ENCODE measurements around the gene ADRB2. TPM values are rescaled to one million over a fixed set of nuclear protein-coding genes. Genes with fewer than 3 reads are reported as not detected.

Gene ADRB2
- total RNA-seq, 6 experiments from 2014 or later = 2.0 to 4.0 (median 3.7) TPM

DNA sequence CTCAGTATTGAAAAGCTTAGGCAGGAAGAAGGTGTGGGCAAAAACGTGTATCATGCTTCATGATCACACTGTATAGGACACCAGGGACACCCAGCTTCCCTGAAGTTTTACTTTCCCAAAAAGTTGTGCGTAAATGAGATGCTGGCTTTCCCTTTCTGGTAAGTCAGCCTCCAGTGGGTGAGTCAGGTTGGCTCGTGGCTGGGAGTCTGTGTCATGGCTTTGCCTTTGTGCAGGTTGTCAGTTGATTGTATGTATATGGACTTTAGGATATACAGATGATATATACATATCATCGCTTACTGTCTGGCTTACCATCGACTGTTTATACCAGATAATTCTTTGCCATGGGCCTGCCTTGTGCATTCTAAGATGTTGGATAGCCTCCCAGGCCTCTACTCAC, 34.2 kb downstream of the ADRB2 start:
- H3K4me3 Mint-ChIP-seq = no peak overlapping the region
- DNase-seq = no peak
- H3K27me3 Mint-ChIP-seq (ENCODE audit: insufficient read depth) = peaks cover 2% of the 10 kb centered on the region
- H3K9me3 Mint-ChIP-seq = no peaks in the 10 kb centered on the region
- H3K4me1 Mint-ChIP-seq (ENCODE audit: low read depth) = peaks cover 51% of the 10 kb centered on the region
- TF ChIP-seq, protein P1, sequence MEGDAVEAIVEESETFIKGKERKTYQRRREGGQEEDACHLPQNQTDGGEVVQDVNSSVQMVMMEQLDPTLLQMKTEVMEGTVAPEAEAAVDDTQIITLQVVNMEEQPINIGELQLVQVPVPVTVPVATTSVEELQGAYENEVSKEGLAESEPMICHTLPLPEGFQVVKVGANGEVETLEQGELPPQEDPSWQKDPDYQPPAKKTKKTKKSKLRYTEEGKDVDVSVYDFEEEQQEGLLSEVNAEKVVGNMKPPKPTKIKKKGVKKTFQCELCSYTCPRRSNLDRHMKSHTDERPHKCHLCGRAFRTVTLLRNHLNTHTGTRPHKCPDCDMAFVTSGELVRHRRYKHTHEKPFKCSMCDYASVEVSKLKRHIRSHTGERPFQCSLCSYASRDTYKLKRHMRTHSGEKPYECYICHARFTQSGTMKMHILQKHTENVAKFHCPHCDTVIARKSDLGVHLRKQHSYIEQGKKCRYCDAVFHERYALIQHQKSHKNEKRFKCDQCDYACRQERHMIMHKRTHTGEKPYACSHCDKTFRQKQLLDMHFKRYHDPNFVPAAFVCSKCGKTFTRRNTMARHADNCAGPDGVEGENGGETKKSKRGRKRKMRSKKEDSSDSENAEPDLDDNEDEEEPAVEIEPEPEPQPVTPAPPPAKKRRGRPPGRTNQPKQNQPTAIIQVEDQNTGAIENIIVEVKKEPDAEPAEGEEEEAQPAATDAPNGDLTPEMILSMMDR (IDR thresholded peaks at IDR 0.05) = no peak
- no peak overlapping the region for H3K27ac Mint-ChIP-seq
- no peaks in the 10 kb centered on the region; the same call in 1 of the 2 replicates for H3K36me3 Mint-ChIP-seq (ENCODE audit: low read depth)

DNA sequence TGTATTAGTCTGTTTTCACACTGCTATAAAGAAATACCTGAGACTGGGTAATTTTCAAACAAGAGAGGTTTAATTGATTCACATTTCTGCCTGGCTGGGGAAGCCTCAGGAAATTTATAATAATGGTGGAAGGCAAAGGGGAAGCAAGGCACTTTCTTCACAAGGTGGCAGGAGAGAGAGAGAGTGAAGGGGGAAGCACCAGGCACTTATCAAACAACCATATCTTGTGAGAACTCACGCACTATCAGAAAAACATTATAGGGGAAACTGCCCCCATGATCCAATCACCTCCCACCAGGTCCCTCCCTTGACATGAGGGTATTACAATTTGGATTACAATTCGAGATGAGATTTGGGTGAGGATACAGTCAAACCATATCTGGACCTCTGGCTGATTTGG, 34.7 kb downstream of the ADRB2 start:
- H3K4me3 Mint-ChIP-seq = no peak overlapping the region
- peaks cover 51% of the 10 kb centered on the region for H3K4me1 Mint-ChIP-seq (ENCODE audit: low read depth)
- H3K36me3 Mint-ChIP-seq (ENCODE audit: low read depth) = no peaks in the 10 kb centered on the region; the same call in 1 of the 2 replicates
- H3K9me3 Mint-ChIP-seq = no peaks in the 10 kb centered on the region
- no peak overlapping the region for H3K27ac Mint-ChIP-seq
- H3K27me3 Mint-ChIP-seq (ENCODE audit: insufficient read depth) = peaks cover 2% of the 10 kb centered on the region
- no peak for DNase-seq
- TF ChIP-seq, protein P1 (IDR thresholded peaks at IDR 0.05) = no peak

DNA sequence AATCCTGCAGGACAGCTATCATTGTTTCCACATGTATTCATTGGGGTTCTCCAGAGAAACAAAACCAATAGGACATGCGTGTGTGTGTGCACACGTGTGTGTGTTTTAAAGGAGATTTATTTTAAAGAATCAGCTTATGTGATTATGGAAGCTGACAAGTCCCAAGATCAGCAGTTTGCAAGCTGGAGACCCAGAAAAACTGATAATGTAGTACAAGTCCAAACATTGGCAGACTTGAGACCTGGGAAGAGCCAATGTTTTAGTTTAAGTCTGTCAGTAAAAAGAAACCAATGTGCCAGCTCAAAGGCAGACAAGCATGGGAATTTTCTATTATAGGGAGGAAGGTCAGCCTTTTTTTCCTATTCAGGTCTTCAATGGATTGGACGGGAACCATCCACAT, 35.3 kb downstream of the ADRB2 start:
- DNase-seq = no peak
- Mint-ChIP-seq H3K4me3 (no peak overlapping the region), H3K27ac (no peak overlapping the region), H3K27me3 (ENCODE audit: insufficient read depth) (no peaks in the 10 kb centered on the region; the same call in 1 of the 2 replicates), H3K4me1 (ENCODE audit: low read depth) (peaks cover 51% of the 10 kb centered on the region), H3K9me3 (no peaks in the 10 kb centered on the region), H3K36me3 (ENCODE audit: low read depth) (no peaks in the 10 kb centered on the region; the same call in 1 of the 2 replicates)
- TF ChIP-seq, protein P1 (IDR thresholded peaks at IDR 0.05) = no peak

DNA sequence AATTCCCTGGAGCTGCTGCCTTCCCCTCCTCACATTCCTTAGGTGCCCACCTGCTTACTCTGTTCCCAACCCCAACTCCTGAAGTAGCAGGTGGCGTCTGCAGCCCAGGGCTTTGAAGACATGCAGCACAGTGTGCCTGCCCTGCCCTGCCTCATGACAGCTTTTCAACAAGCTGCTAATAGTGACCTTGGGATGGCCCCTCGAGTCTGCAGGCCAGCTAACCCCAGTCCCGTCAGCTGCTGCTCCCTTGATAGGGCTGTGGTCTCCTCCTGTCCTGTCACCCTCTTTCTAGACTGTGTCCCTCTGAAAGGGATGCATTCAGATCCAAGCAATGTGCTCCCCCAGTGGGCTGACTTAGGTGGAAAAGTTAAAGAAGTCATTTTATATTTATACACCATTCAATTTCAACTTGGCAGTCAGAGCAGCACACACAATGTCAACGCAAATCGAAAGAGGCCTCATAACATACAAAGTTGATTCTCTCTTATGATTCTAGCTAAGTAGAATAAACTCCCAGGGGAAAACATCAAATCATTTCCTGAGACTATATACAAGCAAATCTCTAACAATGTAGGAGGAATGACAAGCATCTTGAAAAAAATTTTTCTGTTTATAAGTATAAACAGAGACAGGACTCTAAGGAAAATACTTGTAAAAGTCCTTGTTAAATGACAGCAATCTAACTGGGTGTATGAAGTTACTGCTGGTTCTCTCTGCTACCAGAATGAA, 37.9 kb downstream of the ADRB2 start:
- Mint-ChIP-seq H3K36me3 (ENCODE audit: low read depth) (no peaks in the 10 kb centered on the region), H3K27me3 (ENCODE audit: insufficient read depth) (no peaks in the 10 kb centered on the region; the same call in 1 of the 2 replicates), H3K4me1 (ENCODE audit: low read depth) (peaks cover 29% of the 10 kb centered on the region), H3K27ac (peak overlapping the region; percentile 69), H3K4me3 (peak overlapping the region; percentile 41; the same call in 1 of the 2 replicates), H3K9me3 (no peaks in the 10 kb centered on the region)
- DNase-seq = peak; percentile 23
- TF ChIP-seq, protein P1 (IDR thresholded peaks at IDR 0.05) = no peak

DNA sequence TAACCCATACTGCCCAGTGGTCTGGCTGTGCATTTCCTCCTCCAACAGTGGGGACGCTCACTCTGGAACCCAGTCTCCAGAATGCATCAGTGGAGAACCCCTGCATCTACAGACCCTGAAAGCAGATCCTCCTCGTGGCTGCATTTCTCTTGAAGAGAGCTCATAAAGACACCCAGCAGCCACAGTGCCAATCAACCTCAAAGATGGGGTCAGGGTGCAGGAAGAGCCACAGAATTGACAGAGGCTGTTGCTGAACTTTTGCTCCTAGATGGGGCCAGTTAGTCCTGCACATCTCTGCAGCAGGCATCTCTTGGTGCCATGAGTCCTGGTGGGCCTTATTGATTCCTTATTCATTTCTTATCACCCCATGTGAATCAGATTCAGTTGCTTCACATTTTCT, 39.6 kb downstream of the ADRB2 start:
- H3K36me3 Mint-ChIP-seq (ENCODE audit: low read depth) = no peaks in the 10 kb centered on the region
- no peaks in the 10 kb centered on the region; the same call in 1 of the 2 replicates for H3K27me3 Mint-ChIP-seq (ENCODE audit: insufficient read depth)
- no peaks in the 10 kb centered on the region for H3K9me3 Mint-ChIP-seq
- H3K4me3 Mint-ChIP-seq = no peak overlapping the region
- TF ChIP-seq, protein P1 (IDR thresholded peaks at IDR 0.05) = no peak
- DNase-seq = no peak
- H3K4me1 Mint-ChIP-seq (ENCODE audit: low read depth) = peaks cover 20% of the 10 kb centered on the region
- no peak overlapping the region for H3K27ac Mint-ChIP-seq
